Activated CD4-positive, alpha-beta T cell treated with anti-CD3 and anti-CD28 coated beads, Interleukin-2, amount 50 U/mL, for 4 hours (primary cell): ENCODE data around the gene RAB21.

Source experiments
- DNase-seq, 2 experiments: peaks; one replicate each; pipeline ENCODE4 v3.0.0-alpha.2; 2020

The RAB21 gene

GRCh38 chr12:71754461-71755145 lies at the start of gene RAB21:
RAB21 (plus strand) TSS chr12:71754863; CDS start chr12:71755130, 267 bp downstream.
- DNase-seq = peak; percentile 99

- DNase-seq = no peak
These were observed 49.7 kb upstream of the RAB21 start for GRCh38 chr12:71704920-71705319.

GRCh38 chr12:71708658-71709057 lies 46.0 kb upstream of the RAB21 start:
- DNase-seq = no peak

- DNase-seq = no peak
These were observed 44.2 kb upstream of the RAB21 start for GRCh38 chr12:71710276-71711125.

GRCh38 chr12:71718611-71719010 lies 36.1 kb upstream of the RAB21 start:
- no peak for DNase-seq

- DNase-seq = no peak
These were observed 34.9 kb upstream of the RAB21 start for GRCh38 chr12:71719647-71720370.

- DNase-seq = no peak
These were observed 32.7 kb upstream of the RAB21 start for GRCh38 chr12:71721783-71722505.

GRCh38 chr12:71725011-71725410 lies 29.7 kb upstream of the RAB21 start:
- DNase-seq = no peak

GRCh38 chr12:71726548-71726947 lies 28.1 kb upstream of the RAB21 start:
- no peak for DNase-seq

GRCh38 chr12:71727958-71728357 lies 26.7 kb upstream of the RAB21 start:
- DNase-seq = no peak

GRCh38 chr12:71730936-71731335 lies 23.7 kb upstream of the RAB21 start:
- no peak for DNase-seq

- no peak for DNase-seq
These were observed 23.0 kb upstream of the RAB21 start for GRCh38 chr12:71731439-71732356.

GRCh38 chr12:71732357-71732712 lies 22.3 kb upstream of the RAB21 start:
- no peak for DNase-seq

GRCh38 chr12:71737197-71737596 lies 17.5 kb upstream of the RAB21 start:
- DNase-seq = no peak

- DNase-seq = no peak
These were observed 11.7 kb upstream of the RAB21 start for GRCh38 chr12:71742998-71743397.

- DNase-seq = no peak
These were observed 10.0 kb upstream of the RAB21 start for GRCh38 chr12:71744522-71745300.

- peak; percentile 35 to 37 for DNase-seq
These were observed 7.6 kb upstream of the RAB21 start for GRCh38 chr12:71746974-71747611.

GRCh38 chr12:71748081-71748850 lies 6.4 kb upstream of the RAB21 start:
- no peak for DNase-seq

GRCh38 chr12:71749666-71750065 lies 5.0 kb upstream of the RAB21 start:
- no peak for DNase-seq

GRCh38 chr12:71752891-71753290 lies 1.8 kb upstream of the RAB21 start:
- DNase-seq = no peak
